OCI-LY1 (cell line): ENCODE measurements around the gene GMEB2.

Experiments
- H2AFZ ChIP-seq: fragments of 200-600 bp; sonication (generic), shearing (Covaris generic); 2 replicates; pipeline ENCODE4 v1.6.0; 2014; ENCODE audit warnings: antibody characterized with exemption, mild to moderate bottlenecking, low read length
- H3F3A ChIP-seq: fragments of 200-600 bp; sonication (generic), shearing (Covaris generic); 2 replicates; pipeline ENCODE4 v1.6.0; 2014; ENCODE audit warnings: mild to moderate bottlenecking, antibody characterized with exemption, low read length, moderate library complexity; ENCODE audit not compliant: insufficient read depth
- H3K27ac ChIP-seq: fragments of 200-600 bp; sonication (generic); 2 replicates; pipeline ENCODE4 v1.5.1; 2014; ENCODE audit warnings: low read length, mixed run types, mild to moderate bottlenecking, low read depth; ENCODE audit not compliant: poor library complexity, severe bottlenecking
- H3K27me3 ChIP-seq: fragments of 200-600 bp; sonication (generic); 2 replicates; pipeline ENCODE4 v1.6.0; 2014; ENCODE audit warnings: antibody characterized with exemption, mild to moderate bottlenecking, low read length, moderate library complexity; ENCODE audit not compliant: insufficient read depth
- H3K36me3 ChIP-seq: fragments of 200-600 bp; sonication (generic); 2 replicates; pipeline ENCODE4 v1.6.1; 2014; ENCODE audit warnings: mild to moderate bottlenecking, antibody characterized with exemption, low read length, moderate library complexity, mixed read lengths; ENCODE audit not compliant: insufficient read depth
- H3K4me1 ChIP-seq: fragments of 200-600 bp; sonication (generic); 2 replicates; pipeline ENCODE4 v1.5.1; 2014; ENCODE audit warnings: mild to moderate bottlenecking, low read length, moderate library complexity; ENCODE audit not compliant: insufficient read depth, severe bottlenecking
- H3K4me2 ChIP-seq: fragments of 200-600 bp; sonication (generic), shearing (Covaris generic); 2 replicates; pipeline ENCODE4 v1.6.1; 2014; ENCODE audit warnings: low read length
- H3K4me3 ChIP-seq: fragments of 200-600 bp; sonication (generic); 2 replicates; pipeline ENCODE4 v1.5.1; 2014; ENCODE audit warnings: low read length, low read depth, mild to moderate bottlenecking, mixed read lengths; ENCODE audit not compliant: poor library complexity, severe bottlenecking
- H3K79me2 ChIP-seq: fragments of 200-600 bp; shearing (Covaris generic); 2 replicates; pipeline ENCODE4 v1.6.1; 2016; ENCODE audit warnings: mixed run types, low read length, mixed read lengths; ENCODE audit not compliant: insufficient read depth
- H3K9ac ChIP-seq: fragments of 200-600 bp; sonication (generic), shearing (Covaris generic); 2 replicates; pipeline ENCODE4 v1.6.1; 2014; ENCODE audit warnings: mild to moderate bottlenecking, low read length, mixed read lengths
- H3K9me2 ChIP-seq: fragments of 200-600 bp; sonication (generic), shearing (Covaris generic); 2 replicates; pipeline ENCODE4 v1.6.1; 2014; ENCODE audit warnings: low read depth, mild to moderate bottlenecking, low read length, mixed read lengths
- H3K9me3 ChIP-seq: fragments of 200-600 bp; shearing (Covaris generic); 2 replicates; pipeline ENCODE4 v1.6.1; 2014; ENCODE audit warnings: low read length, mixed read lengths
- H4K20me1 ChIP-seq: fragments of 200-600 bp; sonication (generic), shearing (Covaris generic); 2 replicates; pipeline ENCODE4 v1.6.0; 2016; ENCODE audit warnings: mild to moderate bottlenecking, low read length; ENCODE audit not compliant: insufficient read depth
- EZH2 ChIP-seq: fragments of 200-600 bp; sonication (generic), shearing (Covaris generic); IDR thresholded peaks from 2 replicates; pipeline ENCODE4 v1.8.0; 2017; ENCODE audit warnings: borderline replicate concordance, mixed run types, mild to moderate bottlenecking, antibody characterized with exemption, low read length, moderate library complexity, mixed read lengths
- TF ChIP-seq, protein P1 (sequence below): fragments of 200-600 bp; sonication (generic), shearing (Covaris generic); IDR thresholded peaks from 2 replicates; pipeline ENCODE4 v1.5.1; 2017; ENCODE audit warnings: mild to moderate bottlenecking, antibody characterized with exemption, low read length, moderate library complexity, mixed read lengths

GMEB2 gene

DNA sequence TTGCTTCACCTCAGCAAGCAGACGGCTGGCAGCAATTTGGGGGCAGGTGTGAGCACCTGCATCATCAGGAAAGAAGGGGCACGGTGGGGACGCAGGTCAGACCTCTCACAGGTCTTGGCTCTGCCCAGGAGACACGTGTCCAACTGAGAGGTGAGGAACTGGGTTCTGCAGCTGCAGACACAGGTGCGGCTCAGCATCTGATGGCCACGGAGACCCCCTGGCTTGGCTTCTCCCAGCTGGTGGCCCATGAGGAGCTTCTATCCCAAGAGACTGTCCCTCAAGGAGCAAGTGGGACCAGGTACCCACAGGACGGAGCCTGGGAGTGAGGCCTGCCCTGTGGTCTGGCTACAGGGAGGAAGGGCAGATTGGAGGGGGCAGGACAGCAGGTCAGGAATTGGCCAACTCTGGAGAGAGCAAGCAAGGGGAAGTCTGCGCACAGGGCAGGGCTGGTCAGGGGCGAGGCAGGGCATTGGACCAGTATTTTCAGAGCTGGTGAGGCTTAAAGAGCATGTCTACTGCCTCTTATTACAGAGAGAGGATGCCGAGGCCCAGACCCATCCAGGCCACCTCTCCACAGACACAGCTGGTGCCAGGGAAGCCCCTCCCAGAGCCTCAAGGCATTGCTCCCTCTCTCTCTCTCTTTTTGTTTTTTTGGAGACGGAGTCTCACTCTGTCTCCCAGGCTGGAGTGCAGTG is 22.1 kb upstream of the GMEB2 start:
- H3K4me3 ChIP-seq: no peak overlapping the region
- H3K4me2 ChIP-seq: no peak overlapping the region
- peaks cover 14% of the 10 kb centered on the region for H3K4me1 ChIP-seq
- H3K36me3 ChIP-seq: no peaks in the 10 kb centered on the region
- H3K79me2 ChIP-seq: no peaks in the 10 kb centered on the region
- peaks cover 6% of the 10 kb centered on the region; the same call in 1 of the 2 replicates for H3K27me3 ChIP-seq
- H3K9ac ChIP-seq: no peak overlapping the region
- no peak overlapping the region for H3K27ac ChIP-seq
- TF ChIP-seq EZH2: no peak
- no peaks in the 10 kb centered on the region for H3K9me3 ChIP-seq
- H3F3A ChIP-seq: no peaks in the 10 kb centered on the region
- no peak overlapping the region for H2AFZ ChIP-seq
- H3K9me2 ChIP-seq: no peaks in the 10 kb centered on the region
- H4K20me1 ChIP-seq: no peaks in the 10 kb centered on the region

DNA sequence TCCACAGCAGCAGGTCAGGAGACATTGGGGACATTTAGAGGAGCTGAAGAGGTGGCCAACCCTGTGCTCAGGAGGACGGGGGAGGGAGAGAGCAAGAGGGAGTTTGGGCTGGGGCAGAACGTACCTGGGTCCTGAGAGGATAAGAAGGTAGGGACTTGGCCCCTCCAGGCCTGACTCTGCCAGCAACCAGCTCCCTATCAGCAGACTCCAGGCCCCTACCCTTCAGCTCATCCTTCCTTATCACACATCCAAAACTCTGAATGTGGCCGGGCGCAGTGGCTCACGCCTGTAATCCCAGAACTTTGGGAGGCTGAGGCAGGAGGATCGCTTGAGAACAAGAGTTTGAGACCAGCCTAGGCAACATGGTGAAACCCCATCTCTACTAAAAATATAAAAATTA is 21.3 kb upstream of the GMEB2 start:
- Histone ChIP-seq H3K9me3 (no peaks in the 10 kb centered on the region), H2AFZ (no peak overlapping the region), H3K9ac (no peak overlapping the region), H3K9me2 (no peaks in the 10 kb centered on the region), H3K79me2 (no peaks in the 10 kb centered on the region), H3K27ac (no peak overlapping the region), H4K20me1 (no peaks in the 10 kb centered on the region), H3K4me1 (peaks cover 7% of the 10 kb centered on the region), H3K27me3 (peaks cover 13% of the 10 kb centered on the region; the same call in 1 of the 2 replicates), H3F3A (no peaks in the 10 kb centered on the region), H3K4me2 (no peak overlapping the region), H3K4me3 (no peak overlapping the region), H3K36me3 (no peaks in the 10 kb centered on the region)
- no peak for TF ChIP-seq EZH2
- TF ChIP-seq, protein P1, sequence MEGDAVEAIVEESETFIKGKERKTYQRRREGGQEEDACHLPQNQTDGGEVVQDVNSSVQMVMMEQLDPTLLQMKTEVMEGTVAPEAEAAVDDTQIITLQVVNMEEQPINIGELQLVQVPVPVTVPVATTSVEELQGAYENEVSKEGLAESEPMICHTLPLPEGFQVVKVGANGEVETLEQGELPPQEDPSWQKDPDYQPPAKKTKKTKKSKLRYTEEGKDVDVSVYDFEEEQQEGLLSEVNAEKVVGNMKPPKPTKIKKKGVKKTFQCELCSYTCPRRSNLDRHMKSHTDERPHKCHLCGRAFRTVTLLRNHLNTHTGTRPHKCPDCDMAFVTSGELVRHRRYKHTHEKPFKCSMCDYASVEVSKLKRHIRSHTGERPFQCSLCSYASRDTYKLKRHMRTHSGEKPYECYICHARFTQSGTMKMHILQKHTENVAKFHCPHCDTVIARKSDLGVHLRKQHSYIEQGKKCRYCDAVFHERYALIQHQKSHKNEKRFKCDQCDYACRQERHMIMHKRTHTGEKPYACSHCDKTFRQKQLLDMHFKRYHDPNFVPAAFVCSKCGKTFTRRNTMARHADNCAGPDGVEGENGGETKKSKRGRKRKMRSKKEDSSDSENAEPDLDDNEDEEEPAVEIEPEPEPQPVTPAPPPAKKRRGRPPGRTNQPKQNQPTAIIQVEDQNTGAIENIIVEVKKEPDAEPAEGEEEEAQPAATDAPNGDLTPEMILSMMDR: no peak

DNA sequence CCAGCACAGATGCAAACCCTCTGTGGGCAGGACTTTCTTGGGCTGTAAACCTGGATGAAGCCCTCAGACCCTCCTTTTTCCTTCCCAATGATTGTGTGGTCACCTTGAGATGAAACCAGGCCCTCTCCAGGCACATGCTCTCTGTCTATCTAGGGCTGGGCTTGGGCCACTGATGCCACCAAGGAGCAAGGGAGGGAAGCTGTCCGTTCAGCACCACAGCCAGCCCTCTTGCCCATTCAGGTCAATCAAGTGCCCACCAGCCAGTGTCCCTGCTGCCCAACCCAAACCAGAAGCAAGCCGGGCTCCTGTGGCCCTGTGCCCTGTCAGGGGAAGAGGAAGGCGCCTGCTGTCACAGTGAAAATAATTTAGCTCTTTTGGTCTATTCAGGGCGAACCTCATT is 18.3 kb upstream of the GMEB2 start:
- peaks cover 13% of the 10 kb centered on the region; the same call in 1 of the 2 replicates for H3K27me3 ChIP-seq
- no peak overlapping the region for H3K27ac ChIP-seq
- H3K9me3 ChIP-seq: no peaks in the 10 kb centered on the region
- H3F3A ChIP-seq: no peaks in the 10 kb centered on the region
- no peak for TF ChIP-seq EZH2
- TF ChIP-seq, protein P1: no peak
- no peaks in the 10 kb centered on the region for H3K36me3 ChIP-seq
- H2AFZ ChIP-seq: no peak overlapping the region
- H3K9me2 ChIP-seq: no peaks in the 10 kb centered on the region
- H3K9ac ChIP-seq: no peak overlapping the region
- no peak overlapping the region for H3K4me3 ChIP-seq
- H3K4me2 ChIP-seq: no peak overlapping the region
- no peaks in the 10 kb centered on the region for H3K79me2 ChIP-seq
- H4K20me1 ChIP-seq: no peaks in the 10 kb centered on the region
- H3K4me1 ChIP-seq: peaks cover 14% of the 10 kb centered on the region

DNA sequence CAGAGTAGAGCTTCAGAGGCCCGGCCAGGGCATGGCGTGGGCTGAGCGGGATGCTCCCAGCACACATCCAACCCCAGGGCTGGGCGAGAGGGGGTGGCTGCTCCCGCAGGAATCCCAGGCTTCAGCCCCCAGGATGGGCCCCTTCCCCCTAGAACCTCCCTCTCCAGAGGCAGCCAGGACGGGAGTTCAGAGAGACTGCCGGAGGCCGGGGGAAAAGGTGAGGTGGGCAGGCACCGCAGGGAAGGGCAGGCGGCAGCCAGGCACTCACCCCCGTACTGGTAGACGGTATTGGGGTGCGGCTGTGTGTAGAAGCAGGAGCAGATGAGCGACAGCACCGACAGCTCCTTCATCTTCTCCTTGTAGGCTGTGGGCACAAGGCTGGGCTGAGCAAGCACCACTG is 17.0 kb upstream of the GMEB2 start:
- Histone ChIP-seq H2AFZ (no peak overlapping the region), H3F3A (no peaks in the 10 kb centered on the region), H3K9ac (no peak overlapping the region), H4K20me1 (no peaks in the 10 kb centered on the region), H3K4me1 (peaks cover 27% of the 10 kb centered on the region), H3K9me3 (no peaks in the 10 kb centered on the region), H3K27ac (no peak overlapping the region), H3K4me2 (no peak overlapping the region), H3K27me3 (peaks cover 13% of the 10 kb centered on the region; the same call in 1 of the 2 replicates), H3K36me3 (no peaks in the 10 kb centered on the region), H3K4me3 (no peak overlapping the region), H3K9me2 (no peaks in the 10 kb centered on the region), H3K79me2 (no peaks in the 10 kb centered on the region)
- TF ChIP-seq, protein P1: no peak
- no peak for TF ChIP-seq EZH2
